Lower lobe of right lung (tissue), 2 donors: Measurements from ENCODE around the gene SNUPN. TPM values are rescaled to one million over a fixed set of nuclear protein-coding genes. Genes with fewer than 3 reads are reported as not detected.

Source experiments
- ATAC-seq, 2 donors: fragments of 200-7000 bp; cut with Tn5 transposase; one replicate each; pipeline ENCODE4 v1.9.1; 2020 to 2022; ENCODE audit warnings: mild to moderate bottlenecking in 2 of 2, moderate library complexity in 2 of 2
- DNase-seq: peaks from one replicate; pipeline ENCODE4 v3.0.0-alpha.2; 2020
- H3K27ac ChIP-seq: fragments of 200-600 bp; one replicate; pipeline ENCODE4 v1.8.0; 2022
- H3K27me3 ChIP-seq: fragments of 200-600 bp; one replicate; pipeline ENCODE4 v1.8.0; 2022; ENCODE audit warnings: low read depth
- H3K36me3 ChIP-seq: fragments of 200-600 bp; one replicate; pipeline ENCODE4 v1.8.0; 2022; ENCODE audit warnings: mild to moderate bottlenecking
- H3K4me1 ChIP-seq: fragments of 200-600 bp; one replicate; pipeline ENCODE4 v1.8.0; 2022
- H3K4me3 ChIP-seq: fragments of 200-600 bp; one replicate; pipeline ENCODE4 v1.8.0; 2022; ENCODE audit warnings: mild to moderate bottlenecking
- H3K9me3 ChIP-seq: fragments of 200-600 bp; one replicate; pipeline ENCODE4 v1.8.0; 2022
- intact Hi-C: fragments of 100-400 bp; cut with DNase I; formaldehyde crosslinking; loops from one replicate; pipeline ENCODE4 v1.11.0; 2022
- total RNA-seq: library from RNA; stranded (reverse); fragmentation: NEBNext Ultra II Directional; extraction: Animal tissue kit (Norgen Biotek cat#: 25700); gene quantifications from one replicate; pipeline ENCODE4 v1.2.1, GENCODE V29; 2021
- TF ChIP-seq, protein P1 (sequence below): fragments of 200-600 bp; IDR thresholded peaks from one replicate; pipeline ENCODE4 v1.8.0; 2022; ENCODE audit warnings: antibody characterized with exemption, mild to moderate bottlenecking
- donor health status: DM: no; HTN: yes; CAD: no; lungs with severe emphysema.

The SNUPN gene
- total RNA-seq, 1 donor from 2014 or later, result 21.7 TPM

DNA sequence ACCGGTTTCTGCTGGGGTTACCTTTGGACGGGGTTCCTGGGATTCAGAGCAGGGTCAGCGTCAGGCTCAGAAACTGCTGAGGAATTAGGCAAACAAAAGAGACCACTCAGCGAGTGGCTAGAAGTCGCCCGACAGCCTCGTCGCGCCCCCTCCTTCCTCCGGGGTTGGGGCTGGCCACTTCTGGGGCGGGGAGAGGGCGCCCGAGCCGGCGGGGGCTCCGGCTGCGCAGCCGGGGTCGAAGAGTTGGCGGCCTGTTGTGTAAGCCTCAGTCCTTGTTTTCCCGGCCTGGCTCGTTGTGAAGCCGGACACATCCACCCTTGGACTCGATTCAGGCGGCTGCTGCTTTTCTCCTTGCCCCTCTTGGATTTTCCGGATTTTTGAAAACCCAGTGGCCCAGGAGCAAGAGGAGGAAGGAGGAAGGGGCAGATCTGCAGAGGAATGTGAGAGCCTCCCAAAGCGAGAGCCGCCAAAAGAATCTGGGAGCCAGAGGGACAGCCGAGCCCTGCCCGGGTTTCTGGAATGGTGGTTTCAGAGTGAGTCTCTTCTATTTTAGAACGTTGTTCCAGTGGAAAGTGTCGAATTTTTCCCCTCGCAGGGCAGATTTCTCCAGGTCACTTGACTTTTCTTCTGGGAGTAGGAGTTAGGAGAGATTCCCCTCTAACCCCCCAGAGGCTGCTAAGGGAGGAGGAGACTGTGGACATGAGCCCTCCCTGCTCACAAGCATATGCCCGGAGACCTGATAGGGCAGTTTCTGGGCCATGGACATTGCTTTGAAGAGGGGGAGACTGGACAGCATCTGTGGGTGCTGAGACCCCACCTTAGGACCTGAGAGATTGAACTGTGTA is 22.9 kb upstream of the SNUPN start:
- intact Hi-C loops, result no loop called here

DNA sequence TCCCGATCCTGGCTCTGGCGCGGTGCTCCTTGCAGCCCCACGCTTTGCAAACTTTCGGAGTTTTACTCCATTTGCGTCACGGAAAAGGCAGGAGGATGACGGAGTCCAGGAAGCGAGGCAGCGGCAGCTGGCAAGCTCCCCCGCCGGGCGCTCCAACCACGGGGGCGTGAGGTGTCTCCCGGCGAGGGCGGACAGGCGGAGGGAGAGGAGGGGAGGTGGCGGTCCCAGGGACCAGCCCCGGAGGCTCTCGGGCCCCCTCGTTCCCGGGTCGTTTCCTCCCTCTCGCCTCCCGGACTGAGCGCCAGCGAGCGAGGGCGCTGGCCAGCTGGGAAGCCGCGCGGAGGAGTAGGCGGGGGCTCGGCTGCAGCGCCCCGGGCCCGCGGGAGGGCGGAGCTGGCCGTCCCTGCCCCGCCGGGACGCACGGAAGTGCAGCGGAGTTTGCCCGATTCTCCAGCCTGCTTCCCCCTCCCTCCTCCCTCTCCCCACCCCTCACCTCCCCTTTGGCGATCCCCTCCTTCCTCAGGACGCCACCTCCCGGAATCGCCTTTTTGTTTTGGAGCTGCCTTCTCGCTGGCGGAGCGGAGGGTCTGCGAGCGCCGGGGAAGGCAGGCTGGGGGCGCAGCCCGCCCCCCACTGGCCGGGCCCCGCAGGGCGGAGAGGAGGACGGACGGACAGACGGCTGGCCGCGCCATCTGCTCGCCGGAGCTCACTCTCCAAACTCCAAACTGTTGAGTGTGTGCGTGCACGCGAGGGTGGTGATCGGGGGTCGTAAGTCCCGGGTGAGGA is 22.0 kb upstream of the SNUPN start, which contains the start of gene SNX33:
Gene SNX33, plus strand, starts transcription at position 543 of the 786 bp plus-strand sequence. CDS start 1,191 bp downstream, outside the sequence.
- H3K4me3 ChIP-seq, result peak within 1 kb of the TSS; percentile 82
- H3K9me3 ChIP-seq, result no peaks in the 10 kb centered on the region
- H3K27ac ChIP-seq, result peak within 1 kb of the TSS; percentile 95
- H3K36me3 ChIP-seq, result peaks cover 17% of the 10 kb centered on the region
- intact Hi-C loops, result no loop called here
- H3K4me1 ChIP-seq, result peaks cover 53% of the 10 kb centered on the region
- TF ChIP-seq, protein P1, sequence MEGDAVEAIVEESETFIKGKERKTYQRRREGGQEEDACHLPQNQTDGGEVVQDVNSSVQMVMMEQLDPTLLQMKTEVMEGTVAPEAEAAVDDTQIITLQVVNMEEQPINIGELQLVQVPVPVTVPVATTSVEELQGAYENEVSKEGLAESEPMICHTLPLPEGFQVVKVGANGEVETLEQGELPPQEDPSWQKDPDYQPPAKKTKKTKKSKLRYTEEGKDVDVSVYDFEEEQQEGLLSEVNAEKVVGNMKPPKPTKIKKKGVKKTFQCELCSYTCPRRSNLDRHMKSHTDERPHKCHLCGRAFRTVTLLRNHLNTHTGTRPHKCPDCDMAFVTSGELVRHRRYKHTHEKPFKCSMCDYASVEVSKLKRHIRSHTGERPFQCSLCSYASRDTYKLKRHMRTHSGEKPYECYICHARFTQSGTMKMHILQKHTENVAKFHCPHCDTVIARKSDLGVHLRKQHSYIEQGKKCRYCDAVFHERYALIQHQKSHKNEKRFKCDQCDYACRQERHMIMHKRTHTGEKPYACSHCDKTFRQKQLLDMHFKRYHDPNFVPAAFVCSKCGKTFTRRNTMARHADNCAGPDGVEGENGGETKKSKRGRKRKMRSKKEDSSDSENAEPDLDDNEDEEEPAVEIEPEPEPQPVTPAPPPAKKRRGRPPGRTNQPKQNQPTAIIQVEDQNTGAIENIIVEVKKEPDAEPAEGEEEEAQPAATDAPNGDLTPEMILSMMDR, result peak; percentile 48
- DNase-seq, result peak; percentile 86
- no peaks in the 10 kb centered on the region for H3K27me3 ChIP-seq
- ATAC-seq, result peak; percentile 93

More for the DNA sequence above, 22.9 kb upstream of the SNUPN start:
- H3K27ac ChIP-seq, result peak overlapping the region; percentile 95
- H3K36me3 ChIP-seq, result peaks cover 17% of the 10 kb centered on the region
- no peaks in the 10 kb centered on the region for H3K27me3 ChIP-seq
- DNase-seq (peak; percentile 68), ATAC-seq (peak; percentile 47 to 55)
- H3K4me3 ChIP-seq, result peak overlapping the region; percentile 82
- TF ChIP-seq, protein P1, result no peak
- peaks cover 62% of the 10 kb centered on the region for H3K4me1 ChIP-seq
- H3K9me3 ChIP-seq, result no peaks in the 10 kb centered on the region

DNA sequence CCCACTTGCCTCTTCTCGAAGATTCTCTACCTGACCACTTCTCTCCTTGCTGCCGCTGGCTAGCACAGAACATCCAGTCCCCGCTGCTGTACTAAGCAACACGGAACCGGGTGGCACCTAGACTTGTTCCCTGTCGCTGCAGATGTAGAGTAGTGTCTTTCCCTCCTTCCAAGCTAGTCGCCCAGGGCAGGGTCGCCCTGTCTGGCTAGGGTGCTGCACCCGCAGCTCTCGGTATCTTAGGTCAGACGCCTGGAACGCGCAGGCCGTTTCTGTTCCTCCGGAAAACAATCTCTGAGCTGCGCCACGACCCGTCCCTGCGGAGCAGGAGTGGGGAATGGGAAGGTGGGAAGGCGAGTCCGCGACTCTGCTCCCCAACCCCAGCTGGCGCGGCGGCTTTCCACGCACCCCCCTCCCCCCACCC is 21.4 kb upstream of the SNUPN start:
- Histone ChIP-seq H3K27me3 (no peaks in the 10 kb centered on the region), H3K9me3 (no peaks in the 10 kb centered on the region), H3K4me3 (peak overlapping the region; percentile 82), H3K4me1 (peaks cover 47% of the 10 kb centered on the region), H3K36me3 (peaks cover 17% of the 10 kb centered on the region), H3K27ac (peak overlapping the region; percentile 95)
- peak; percentile 43 to 47 for ATAC-seq
- intact Hi-C loops, result no loop called here
- TF ChIP-seq, protein P1, result no peak
- peak; percentile 61 for DNase-seq

DNA sequence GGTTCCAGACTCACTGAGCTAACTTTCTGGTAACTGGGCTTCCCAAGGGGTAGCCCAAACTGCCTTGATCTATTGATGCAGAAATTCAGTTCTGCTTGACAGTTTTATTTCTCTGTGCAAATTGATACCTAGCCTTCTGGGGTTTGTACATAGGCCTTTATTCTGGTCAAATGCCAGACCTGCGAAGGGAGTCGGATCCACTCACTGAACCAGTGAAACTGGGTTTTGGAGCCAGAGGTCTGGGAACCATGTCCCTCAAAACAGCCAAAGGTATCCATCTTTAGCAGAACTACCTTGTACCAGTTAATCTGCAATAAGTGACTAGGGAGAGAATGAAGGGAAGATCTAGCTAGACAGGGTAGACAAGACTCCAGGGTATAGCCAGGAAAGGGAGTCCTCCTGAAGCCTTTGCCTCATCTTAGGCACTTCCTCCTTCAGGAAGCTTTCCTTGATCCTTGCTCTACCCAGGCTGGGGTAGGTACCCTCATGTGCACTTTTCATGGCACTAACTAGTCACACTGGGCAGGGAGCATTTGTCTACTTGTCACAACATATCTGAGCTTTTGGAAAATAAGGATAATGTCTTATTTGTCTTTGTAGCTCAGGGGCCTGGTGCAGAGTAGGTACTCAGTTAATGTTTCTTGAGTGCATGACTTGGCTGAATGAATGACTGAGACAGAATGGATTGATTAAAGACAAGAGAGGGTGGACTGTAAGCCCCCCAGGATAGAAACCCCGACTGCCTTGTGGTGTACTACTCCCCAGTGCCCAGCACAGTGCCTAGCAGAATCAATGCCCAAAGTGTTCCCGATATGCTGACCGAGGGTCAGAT is 20.8 kb upstream of the SNUPN start:
- ATAC-seq (no peak), DNase-seq (no peak)
- Histone ChIP-seq H3K4me3 (peak overlapping the region; percentile 82), H3K4me1 (peaks cover 41% of the 10 kb centered on the region), H3K27me3 (no peaks in the 10 kb centered on the region), H3K27ac (peak overlapping the region; percentile 95), H3K36me3 (peaks cover 17% of the 10 kb centered on the region), H3K9me3 (no peaks in the 10 kb centered on the region)
- intact Hi-C loops, result no loop called here
- TF ChIP-seq, protein P1, result no peak

DNA sequence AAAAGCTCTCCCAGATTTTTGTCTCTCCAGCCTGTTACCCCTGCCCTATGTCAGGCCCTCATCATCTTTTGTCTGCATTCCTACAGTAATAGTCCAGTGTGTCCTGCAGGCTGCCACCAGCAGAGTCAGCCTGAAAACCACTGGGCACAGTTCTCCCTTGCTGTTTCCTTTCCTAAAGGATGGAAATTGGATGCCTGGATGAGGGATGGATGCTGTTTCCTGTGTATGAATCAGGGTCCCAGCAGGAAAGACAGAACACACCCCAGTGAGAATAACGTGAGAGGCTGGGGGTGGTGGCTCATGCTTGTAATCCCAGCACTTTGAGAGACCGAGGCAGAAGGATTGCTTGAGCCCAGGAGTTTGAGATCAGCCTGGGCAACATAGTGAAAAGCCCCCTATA is 18.9 kb upstream of the SNUPN start:
- no peaks in the 10 kb centered on the region for H3K27me3 ChIP-seq
- peaks cover 29% of the 10 kb centered on the region for H3K4me1 ChIP-seq
- intact Hi-C loops, result no loop called here
- H3K27ac ChIP-seq, result no peak overlapping the region
- peaks cover under 1% of the 10 kb centered on the region for H3K36me3 ChIP-seq
- H3K4me3 ChIP-seq, result no peak overlapping the region
- no peaks in the 10 kb centered on the region for H3K9me3 ChIP-seq
- TF ChIP-seq, protein P1, result no peak
- DNase-seq (no peak), ATAC-seq (no peak)
